Left ventricle myocardium superior (tissue), 1 donor: ENCODE measurements around the gene TSPY10. TPM values are rescaled to one million over a fixed set of nuclear protein-coding genes. Genes with fewer than 3 reads are reported as not detected.
"Not testable (repeated sequence)": the region's sequence is repeated elsewhere in the genome, so short reads cannot be mapped to it uniquely, and the experiment has no call there.

ENCODE experiments used
- ATAC-seq: fragments of 200-7000 bp; cut with Tn5 transposase; one replicate; pipeline ENCODE4 v1.9.1; 2020; ENCODE audit warnings: mild to moderate bottlenecking, moderate library complexity
- DNase-seq: peaks from one replicate; pipeline ENCODE4 v3.0.0-alpha.2; 2020
- intact Hi-C: fragments of 100-400 bp; cut with micrococcal nuclease; formaldehyde crosslinking; loops from one replicate; pipeline ENCODE4 v1.11.0; 2022
- long read RNA-seq: library from polyadenylated mRNA; unstranded; transcript quantifications from one replicate; pipeline ENCODE4 v2.0.0, GENCODE V29; 2021
- total RNA-seq: library from RNA; stranded (reverse); fragmentation: NEBNext Ultra II Directional; extraction: Animal tissue kit (Norgen Biotek cat#: 25700); gene quantifications from one replicate; pipeline ENCODE4 v1.2.1, GENCODE V29; 2021
- donor health status: DM: no; HTN: yes; CAD: no; lungs with severe emphysema.

Gene TSPY10, protein sequence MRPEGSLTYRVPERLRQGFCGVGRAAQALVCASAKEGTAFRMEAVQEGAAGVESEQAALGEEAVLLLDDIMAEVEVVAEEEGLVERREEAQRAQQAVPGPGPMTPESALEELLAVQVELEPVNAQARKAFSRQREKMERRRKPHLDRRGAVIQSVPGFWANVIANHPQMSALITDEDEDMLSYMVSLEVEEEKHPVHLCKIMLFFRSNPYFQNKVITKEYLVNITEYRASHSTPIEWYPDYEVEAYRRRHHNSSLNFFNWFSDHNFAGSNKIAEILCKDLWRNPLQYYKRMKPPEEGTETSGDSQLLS
- total RNA-seq: not detected
- long read RNA-seq: 0 reads

DNA sequence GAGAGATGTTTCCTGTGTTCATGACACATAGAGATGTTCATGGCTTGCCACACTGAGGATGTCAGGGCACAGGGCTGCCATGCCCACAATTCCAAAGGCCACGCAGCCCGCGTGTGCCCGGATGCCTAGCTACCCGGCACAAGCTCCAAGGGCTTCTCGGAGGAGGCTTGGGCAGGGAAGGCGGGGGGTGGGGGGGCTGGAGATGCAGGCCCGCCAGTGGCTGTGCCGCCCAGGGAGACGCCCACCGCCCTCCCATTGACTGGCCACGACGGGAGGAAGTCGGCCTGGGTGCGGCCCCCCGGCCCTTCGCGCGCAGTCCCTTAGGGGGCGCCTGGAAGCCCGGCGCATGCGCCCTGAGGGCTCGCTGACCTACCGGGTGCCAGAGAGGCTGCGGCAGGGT lies at the start of gene TSPY10:
Gene TSPY10, plus strand, starts transcription at position 301 of the 400 bp plus-strand sequence. Its CDS starts 46 bp downstream, at position 347.
- intact Hi-C loops, ATAC-seq, DNase-seq: not testable (repeated sequence)

DNA sequence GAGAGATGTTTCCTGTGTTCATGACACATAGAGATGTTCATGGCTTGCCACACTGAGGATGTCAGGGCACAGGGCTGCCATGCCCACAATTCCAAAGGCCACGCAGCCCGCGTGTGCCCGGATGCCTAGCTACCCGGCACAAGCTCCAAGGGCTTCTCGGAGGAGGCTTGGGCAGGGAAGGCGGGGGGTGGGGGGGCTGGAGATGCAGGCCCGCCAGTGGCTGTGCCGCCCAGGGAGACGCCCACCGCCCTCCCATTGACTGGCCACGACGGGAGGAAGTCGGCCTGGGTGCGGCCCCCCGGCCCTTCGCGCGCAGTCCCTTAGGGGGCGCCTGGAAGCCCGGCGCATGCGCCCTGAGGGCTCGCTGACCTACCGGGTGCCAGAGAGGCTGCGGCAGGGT lies 40.7 kb upstream of the TSPY10 start, which contains the start of gene TSPY9:
Gene TSPY9, plus strand, starts transcription at position 301 of the 400 bp plus-strand sequence. Its CDS starts 46 bp downstream, at position 347.
- intact Hi-C loops, ATAC-seq: not testable (repeated sequence)

DNA sequence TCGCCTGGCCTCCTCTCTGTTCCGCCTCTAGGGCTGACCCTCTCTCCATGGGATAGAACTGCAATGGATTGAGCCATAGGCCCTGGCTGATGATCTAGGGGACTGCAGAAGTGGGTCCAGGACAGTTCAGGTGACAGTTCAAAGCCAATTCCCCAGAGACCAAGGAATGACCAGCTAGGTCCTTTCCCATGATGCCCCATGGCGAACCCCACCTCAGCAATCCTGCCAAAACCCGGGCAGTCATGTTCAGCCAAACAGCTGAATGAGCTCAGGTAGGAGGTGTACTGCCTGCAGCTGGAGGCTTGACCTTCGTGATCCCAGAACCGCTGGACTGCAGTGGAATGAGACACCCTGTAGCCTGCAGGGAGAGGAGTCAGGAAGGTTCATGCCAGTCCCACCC lies 23.3 kb upstream of the TSPY10 start:
- peak; percentile 10 for DNase-seq
- intact Hi-C loops: not testable (repeated sequence)

More for the DNA sequence above, 40.7 kb upstream of the TSPY10 start, which contains the start of gene TSPY9:
- not testable (repeated sequence) for DNase-seq

DNA sequence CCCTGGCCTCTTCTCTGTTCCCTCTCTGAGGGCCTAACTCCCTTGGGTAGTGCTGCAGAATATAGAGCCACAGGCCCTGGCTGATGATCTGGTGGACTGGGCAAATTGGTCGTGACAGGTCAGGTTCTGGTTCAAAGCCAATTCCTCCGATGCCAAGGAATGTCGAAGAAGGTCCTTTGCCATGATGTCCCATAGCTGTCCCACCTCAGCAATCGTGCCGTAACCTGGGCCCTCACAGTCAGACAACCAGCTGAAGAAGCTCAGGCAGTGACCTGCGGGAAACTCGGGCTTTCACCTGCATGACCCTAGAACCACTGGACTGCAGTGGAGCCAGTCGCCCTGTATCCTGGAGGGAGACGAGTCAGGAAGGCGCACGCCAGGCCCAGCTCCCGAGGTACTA lies 11.4 kb upstream of the TSPY10 start:
- ATAC-seq, intact Hi-C loops: not testable (repeated sequence)
- DNase-seq: peak; percentile 9

More for the DNA sequence above, 23.3 kb upstream of the TSPY10 start:
- ATAC-seq: not testable (repeated sequence)

Other genes starting within 250 kb of the TSPY10 start
- gene TSPY4, start 190.4 kb upstream of the TSPY10 start, total RNA-seq: not detected
- gene TSPY8, start 170.1 kb upstream of the TSPY10 start, total RNA-seq: not detected
- not detected for gene TSPY3, start 129.5 kb upstream of the TSPY10 start, total RNA-seq
- gene TSPY1, start 60.9 kb upstream of the TSPY10 start, total RNA-seq: not detected
- gene TSPY9, start 40.6 kb upstream of the TSPY10 start, total RNA-seq: not detected